GM21381 (cell line): ENCODE results near the gene B4GALT1.
"Not testable (repeated sequence)": the region's sequence is repeated elsewhere in the genome, so short reads cannot be mapped to it uniquely, and the experiment has no call there.

Source experiments
- ATAC-seq: cut with Tn5 transposase; IDR thresholded peaks from one replicate; pipeline ENCODE4 v1.9.1; 2021; ENCODE audit warnings: mild to moderate bottlenecking, moderate library complexity; ENCODE audit not compliant: unreplicated experiment

The B4GALT1 gene

GRCh38 chr9:33163433-33164137 is 3.6 kb downstream of the B4GALT1 start:
- no peak for ATAC-seq

DNA sequence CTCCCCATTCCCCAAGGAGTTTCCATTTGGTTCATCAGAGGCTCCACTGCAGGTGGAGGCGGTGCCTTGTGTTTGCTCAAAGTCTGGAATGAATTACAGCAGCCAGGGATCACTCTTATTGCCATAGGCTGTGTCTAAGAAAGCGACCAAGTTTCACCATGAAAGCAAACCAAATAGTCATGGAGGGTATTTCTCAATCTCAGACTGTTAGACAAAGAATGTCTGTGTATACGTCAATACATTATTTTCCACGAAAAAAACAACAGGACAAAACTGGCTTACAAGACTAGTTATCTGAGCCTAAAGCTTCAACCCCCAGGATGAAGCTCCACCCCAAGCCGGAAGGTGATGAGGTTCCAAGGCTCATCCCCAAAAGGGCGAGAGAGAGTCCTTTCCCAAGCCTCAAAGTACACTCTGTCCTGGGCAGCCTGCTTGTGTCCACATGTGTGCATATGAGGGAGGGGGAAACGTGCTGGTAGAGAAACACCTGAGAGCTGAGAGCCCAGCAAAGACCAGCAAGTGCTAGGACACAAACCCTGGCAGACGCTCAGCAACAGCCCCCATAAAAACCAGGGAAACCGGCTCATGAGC is 4.3 kb downstream of the B4GALT1 start:
- ATAC-seq, result no peak

- ATAC-seq, result no peak
These were observed 5.5 kb downstream of the B4GALT1 start for GRCh38 chr9:33161589-33162132.

DNA sequence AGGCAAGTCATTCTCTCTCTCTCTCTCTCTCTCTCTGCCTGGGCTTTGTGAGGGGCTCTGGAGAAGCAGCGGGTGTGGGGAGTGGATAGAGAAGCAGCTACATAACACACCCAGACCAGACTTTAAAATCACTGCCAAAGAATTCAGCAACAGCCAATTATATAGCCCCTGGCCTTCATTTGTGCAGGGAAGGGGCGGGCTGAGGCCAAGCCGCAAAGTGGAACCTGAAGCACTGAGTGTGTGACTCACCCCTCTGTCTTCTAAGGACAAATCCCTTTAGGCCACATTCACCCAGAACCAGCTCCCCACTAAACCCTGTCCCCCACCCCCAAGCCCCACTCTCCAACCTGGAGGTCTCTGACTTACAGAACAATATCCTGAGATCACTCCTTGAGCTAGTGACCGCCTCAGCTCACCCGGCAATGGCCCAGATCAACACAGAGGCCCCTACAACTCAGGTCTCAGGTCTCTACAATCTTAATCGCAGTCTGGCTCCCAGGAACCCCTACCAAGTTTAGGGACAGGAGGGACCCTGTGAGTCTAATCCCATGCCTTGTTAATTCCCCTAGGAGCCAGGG is 6.0 kb downstream of the B4GALT1 start:
- no peak for ATAC-seq

DNA sequence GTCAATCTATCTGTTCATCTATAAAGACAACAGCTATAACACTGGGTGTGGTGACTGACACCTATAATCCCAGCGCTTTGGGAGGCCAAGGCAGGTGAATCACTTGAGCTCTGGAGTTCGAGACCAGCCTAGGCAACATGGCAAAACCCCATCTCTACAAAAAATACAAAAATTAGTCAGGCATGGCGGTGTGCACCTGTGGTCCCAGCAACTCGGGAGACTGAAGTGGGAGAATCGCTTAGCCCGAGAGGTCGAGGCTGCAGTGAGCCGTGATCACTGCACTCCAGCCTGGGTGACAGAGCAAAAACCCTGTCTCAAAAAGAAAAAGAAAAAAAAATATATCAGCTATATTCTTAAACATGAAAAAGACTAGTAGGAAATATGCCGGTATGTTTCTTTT is 6.7 kb downstream of the B4GALT1 start:
- ATAC-seq, result not testable (repeated sequence)

DNA sequence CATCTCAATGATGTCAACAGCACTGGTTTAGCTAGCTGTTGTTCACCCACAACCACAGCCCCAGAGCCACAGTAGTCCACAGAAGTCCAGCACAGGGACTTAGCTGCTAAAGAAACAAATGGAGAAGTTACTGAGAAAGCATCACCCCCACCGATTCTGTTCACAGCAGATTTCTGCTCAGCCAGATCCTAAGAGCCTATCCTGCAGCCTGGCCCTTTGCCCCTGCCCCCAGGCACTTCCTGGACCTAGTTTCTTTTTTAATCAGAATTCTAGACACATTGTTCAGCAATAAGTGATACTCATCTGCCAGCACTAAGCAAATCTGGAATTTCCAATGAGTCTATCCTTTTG is 7.4 kb downstream of the B4GALT1 start:
- ATAC-seq, result peak; percentile 15

DNA sequence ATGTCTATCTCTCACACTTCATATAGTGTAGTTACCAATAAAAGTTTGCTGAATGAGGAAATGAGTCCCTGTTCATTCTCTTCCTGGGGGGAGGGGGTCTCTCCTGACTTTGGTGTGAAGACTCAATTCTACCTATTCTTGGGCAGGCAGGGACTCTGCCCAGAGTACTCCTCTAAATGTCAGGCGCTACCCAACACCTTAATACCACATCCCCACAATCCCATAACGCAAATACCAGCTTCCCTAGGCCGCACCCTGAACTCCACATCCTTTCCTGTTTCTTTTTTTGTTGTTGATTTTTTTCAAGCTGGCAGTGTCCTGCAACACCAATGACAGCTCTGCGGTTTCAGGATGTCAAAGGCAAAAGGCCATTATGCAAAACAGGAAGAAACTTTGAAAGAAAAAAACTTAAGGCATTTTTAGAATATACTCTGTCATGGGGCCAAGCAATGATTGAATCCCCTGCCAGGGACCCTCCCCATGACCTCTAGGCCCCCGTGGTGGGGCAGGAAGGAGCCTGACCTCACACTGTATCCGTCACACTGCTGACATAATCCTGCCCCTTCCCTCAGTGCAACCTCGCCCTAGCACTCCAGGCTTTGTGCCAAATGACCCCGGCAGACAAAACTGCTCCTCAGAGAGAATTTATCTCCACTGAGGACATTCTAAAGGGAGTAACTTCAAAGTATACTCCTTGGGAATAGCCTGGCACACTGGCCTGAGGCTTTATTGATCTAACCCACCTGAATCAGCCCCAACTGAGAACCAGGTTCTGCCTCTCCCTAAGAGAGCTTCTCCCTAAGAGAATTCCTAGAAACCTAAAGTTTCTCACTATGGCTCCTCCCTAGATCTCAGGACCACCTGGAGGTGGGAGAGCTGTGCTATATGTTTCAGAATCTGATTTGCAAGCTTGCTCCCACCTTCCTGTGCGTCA is 8.0 kb downstream of the B4GALT1 start:
- peak; percentile 24 for ATAC-seq

DNA sequence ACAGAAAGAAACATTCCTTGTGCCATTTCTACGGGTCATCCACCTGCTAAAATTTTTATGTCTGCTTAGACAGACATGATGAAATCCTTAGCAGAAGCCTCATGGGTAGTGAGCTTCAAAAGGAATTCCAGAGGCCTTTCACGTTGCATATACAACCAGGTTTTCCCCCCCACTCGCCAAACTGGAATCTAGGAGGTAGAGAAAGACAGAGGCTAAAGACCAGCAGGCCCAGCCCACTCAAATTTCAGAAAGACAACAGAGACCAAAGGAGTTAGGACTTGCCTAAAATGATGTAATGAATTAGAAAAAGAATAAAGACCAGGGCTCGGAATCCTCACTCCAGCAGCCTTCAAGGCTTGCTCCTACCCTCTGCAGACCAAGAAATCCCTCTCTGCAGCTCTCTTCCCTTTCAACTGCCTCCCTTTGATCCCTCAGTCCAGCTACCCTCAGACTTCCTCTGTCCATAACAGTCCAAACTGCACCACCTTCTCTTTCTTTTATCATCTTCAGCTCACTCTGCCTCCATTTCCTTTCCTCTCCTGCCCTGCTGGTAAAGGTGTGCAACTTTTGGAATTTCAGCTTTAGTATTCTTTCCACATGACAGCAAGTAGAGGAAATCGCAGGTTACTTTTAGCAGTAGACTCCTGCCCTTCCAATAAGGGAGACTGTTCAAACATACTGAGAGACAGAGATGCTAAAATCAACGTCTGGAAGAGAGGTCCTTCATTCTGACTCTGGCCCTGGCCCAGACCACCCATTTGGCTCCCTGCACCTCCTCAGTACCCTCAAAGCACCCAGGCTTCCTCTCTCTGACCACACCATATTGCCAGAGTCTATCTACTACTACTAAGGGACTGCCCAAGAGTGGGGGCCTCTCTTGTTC is 8.9 kb downstream of the B4GALT1 start:
- peak; percentile 10 for ATAC-seq

DNA sequence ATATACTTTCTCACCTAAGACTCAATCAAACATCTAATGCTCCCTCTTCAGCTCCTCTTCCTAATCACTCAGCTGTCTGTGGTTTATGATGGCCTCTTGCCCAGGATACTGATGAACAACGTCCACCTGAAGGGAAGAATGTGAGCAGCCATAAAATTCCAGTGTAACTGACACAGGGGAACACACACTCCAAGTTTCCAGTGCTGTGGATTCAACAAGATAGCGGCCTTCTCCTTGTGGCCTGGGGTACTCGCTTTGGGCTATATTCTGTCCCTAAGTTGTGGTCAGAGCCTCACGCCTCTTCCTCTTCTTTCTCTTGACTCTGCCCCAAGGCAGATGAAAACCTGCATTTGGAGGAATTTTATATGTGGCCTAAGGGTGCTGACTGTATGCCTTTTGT is 11.7 kb downstream of the B4GALT1 start:
- no peak for ATAC-seq

- no peak for ATAC-seq
These were observed 12.8 kb downstream of the B4GALT1 start for GRCh38 chr9:33154371-33154770.

DNA sequence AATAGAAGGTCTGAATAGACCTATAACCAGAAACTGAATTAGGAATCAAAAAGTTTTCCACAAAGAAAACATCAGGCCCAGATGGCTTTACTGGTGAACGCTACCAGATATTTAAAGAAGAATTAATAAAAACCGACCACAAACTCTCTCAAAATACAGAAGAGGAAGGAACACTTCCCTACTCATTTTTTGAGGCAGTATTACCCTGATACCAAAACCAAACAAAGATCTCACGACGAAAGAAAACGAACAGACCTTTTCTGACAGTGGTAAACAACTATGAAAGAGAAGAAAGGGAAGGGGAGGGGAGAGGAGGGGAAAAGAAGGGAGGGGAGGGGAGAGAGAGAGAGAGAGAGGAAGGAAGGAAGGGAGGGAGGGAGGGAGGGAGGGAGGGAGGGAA is 13.5 kb downstream of the B4GALT1 start:
- ATAC-seq, result peak; percentile 48

DNA sequence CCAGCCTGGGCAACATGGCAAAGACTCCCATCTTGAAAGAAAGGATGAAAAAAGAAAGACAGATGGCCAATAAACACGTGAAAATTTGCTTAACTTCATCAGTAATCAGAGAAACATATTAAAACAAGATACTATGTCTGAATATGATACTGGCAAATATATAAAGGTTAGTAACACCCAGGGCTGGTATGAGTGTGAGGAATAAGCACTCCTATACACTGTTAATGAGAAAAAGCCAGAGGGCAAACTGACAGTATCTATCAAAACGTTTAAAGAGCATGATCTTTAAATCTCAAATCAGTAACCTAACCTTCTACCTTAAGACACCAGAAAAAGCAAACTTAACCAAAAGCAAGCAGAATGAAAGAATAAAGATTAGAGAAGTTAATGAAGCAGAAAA is 14.1 kb downstream of the B4GALT1 start:
- ATAC-seq, result no peak

GRCh38 chr9:33151601-33152000 is 15.5 kb downstream of the B4GALT1 start:
- no peak for ATAC-seq

DNA sequence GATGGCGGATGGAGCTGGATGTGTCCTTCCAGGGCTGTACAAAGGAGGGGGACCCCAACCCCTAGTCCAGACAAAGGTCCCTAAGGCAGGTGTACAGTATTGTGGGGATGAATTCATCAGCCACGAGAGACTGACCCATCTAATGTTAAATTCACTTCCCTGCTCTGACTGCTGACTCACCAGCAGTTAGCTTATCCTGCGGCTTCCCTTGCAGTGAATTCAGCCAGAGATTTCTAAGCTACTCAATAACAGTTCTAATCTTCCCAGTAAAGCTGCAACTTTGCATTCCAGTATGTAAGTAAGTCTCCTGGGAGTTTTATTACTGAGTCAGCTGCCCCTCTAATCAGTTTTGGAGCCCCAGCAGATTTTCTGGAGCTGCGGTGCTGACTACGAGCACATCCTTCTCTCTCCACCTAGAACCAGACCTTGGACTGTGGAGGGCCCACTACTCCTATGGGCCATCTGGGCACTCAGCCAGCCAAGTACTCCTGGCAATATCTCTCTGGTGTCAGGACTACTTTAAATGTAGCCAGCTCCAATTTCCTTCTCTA is 16.1 kb downstream of the B4GALT1 start:
- no peak for ATAC-seq

DNA sequence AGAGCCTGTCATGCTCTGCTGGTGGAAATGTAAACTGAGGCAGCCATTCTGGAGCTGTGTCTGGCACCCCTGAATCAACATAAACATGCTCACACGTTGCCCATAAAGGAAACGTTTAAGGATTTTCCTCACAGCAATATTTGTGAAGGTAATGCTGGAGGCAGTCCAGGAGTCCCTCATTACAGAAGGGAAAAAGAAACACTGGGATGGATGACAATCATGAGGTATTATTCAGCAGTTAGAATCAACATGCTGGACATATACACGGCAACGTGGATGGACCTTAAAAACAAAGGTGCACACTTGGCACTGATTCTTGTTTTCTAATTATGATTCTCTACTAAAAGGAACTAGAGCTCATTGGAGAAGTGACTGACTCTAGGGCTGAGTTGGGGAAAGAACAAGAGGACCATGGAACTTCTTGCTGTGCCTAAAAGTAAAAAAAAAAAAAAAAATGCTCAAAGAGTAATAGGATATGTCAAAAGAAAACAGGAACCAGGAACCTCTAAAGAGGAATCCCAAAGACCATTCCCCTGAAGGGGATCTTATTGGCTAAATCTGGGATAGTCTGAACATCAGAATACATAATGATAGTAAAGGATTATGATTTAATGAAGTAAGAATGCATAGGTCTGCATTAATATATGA is 18.6 kb downstream of the B4GALT1 start:
- ATAC-seq, result no peak

- no peak for ATAC-seq
These were observed 19.5 kb downstream of the B4GALT1 start for GRCh38 chr9:33147416-33148169.

DNA sequence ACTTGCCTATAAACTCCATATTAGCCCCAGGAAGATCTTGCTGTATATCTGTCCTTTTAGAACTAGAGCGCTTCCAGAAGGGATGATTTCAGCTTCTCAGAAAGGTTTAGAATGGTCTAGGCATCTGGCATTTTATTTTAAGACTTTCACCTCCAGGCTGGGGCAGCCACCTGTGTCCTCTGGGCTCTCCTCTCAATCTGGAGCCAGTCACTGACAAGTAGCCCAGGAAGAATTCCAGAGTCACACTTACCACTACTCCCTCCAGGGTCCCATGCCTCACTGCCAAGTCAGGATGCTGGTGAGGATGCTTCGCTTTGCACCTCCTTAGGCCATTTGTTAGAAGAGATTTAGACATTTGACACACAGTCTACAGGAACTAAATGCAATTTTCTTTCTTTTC is 20.8 kb downstream of the B4GALT1 start:
- ATAC-seq, result no peak

GRCh38 chr9:33144551-33144950 is 22.6 kb downstream of the B4GALT1 start:
- ATAC-seq, result no peak

- no peak for ATAC-seq
These were observed 23.9 kb downstream of the B4GALT1 start for GRCh38 chr9:33143241-33143661.
